Stimulated activated CD4-positive, alpha-beta T cell treated with anti-CD3 and anti-CD28 coated beads, Interleukin-4, amount 100 ng/mL, for 4 hours (primary cell): ENCODE data around the gene ELMO1.

ENCODE experiments used
- DNase-seq, 2 experiments: peaks; one replicate each; pipeline ENCODE4 v3.0.0-alpha.2; 2020

Gene ELMO1

DNA sequence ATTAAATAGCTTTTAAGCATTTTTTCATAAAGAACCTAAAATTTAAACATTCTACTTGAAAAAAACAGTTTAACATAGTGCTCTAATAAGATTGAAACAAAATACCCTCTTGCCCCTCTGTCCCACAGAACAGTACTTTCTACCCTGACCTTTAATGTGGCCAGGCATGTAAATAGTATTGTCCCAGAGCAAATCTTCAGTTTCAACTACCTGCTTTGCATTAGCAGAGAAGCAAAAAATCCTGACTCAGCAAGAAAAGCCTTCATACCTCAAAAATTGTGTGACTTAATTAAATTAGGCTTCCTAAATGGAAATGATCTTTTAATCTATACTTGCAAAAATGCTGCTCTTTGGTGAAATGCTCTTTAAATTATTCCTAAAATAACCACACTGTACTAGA is 487.0 kb downstream of the ELMO1 start:
- no peak for DNase-seq

DNA sequence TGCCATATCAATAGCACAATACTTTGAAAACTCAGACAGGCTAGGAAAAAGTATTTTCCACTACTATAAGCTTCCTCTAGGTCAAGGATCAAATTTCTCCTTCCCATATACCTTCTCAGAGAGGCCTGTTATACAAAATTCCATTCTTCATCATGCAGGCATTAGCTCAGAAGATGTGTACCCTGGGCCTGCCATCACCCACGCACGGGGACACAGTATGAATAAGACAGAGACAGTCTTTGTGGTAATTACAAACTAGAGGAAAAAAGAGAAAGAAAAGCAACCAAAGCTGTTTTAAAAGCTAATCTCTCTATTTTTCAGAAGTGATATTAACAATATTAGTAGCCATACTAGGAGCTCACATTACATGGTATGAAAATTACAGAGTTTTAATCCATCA is 487.6 kb downstream of the ELMO1 start:
- no peak for DNase-seq

DNA sequence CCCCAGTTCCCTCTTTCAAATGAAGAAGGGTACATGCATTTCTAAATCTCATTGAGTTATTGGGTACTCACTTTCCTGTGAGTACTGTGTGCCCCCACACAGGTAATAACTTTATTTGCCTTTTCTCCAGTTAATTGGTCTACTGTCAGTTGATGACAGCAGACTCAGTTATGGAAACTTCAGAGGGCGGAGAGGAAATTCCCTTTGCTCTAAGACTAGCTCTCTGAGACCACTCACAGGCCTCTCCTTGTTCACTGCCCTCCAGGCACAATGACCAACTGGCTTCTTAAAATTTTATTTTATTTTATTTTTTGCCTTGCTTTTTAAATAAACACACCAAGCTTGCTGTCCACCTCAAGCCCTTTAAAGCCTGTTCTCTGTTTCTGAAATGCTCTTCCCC is 488.6 kb downstream of the ELMO1 start:
- no peak for DNase-seq

GRCh38 chr7:36958111-36958733 is 490.4 kb downstream of the ELMO1 start:
- no peak for DNase-seq

GRCh38 chr7:36957620-36958019 is 491.0 kb downstream of the ELMO1 start:
- no peak for DNase-seq

- DNase-seq: no peak
These were observed 491.9 kb downstream of the ELMO1 start for GRCh38 chr7:36956814-36957213.

DNA sequence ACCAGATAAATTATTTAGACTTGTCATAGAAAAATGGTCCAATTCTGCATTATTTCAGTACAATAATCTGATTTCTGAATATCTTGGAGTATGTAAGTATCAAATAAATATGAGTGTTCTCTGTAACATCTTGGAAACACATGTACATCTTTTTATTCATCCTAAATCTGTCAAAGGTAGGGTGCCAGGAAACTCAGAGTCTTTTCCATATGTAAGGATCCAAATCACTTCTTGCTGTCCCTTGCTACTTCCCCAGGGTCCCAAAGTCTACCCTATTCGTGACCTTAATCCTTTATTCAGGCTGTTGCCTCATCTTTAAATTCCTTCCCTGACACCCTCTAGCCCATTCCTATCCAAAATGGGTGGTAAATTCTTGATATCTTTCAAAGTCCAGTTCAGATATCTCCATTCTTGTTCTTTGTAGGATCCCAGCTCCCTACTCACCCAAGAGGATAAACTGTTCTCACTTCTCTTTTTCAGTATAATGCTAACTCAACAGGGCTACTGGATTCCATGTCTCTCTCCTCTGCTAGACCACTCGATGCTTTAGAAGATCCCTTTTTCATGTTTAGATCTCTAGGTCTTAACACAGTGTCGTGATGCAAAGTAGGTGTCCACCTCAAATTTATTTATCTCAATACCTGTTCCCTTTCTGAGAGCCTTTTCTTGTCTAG is 493.1 kb downstream of the ELMO1 start:
- no peak for DNase-seq

- DNase-seq: no peak
These were observed 497.4 kb downstream of the ELMO1 start for GRCh38 chr7:36951257-36951697.

- DNase-seq: no peak
These were observed 498.7 kb downstream of the ELMO1 start for GRCh38 chr7:36949711-36950600.

DNA sequence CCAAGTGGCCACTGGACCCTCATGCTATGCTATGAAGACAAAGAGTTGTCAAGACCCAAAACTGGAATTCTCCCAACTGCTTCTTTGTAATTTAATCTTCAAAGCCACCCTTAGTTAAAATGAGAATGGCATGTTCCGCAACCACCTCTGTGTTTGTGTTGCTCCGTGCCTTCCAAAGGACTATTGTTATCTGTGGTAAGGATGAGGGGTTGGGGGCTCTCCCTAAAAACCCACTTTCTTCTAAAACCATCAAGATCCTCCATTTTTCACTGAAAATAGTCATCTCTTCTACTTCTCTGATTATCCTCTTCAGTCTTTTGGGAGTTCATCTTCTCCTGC is 502.3 kb downstream of the ELMO1 start:
- DNase-seq: no peak

GRCh38 chr7:36945612-36946400 is 502.9 kb downstream of the ELMO1 start:
- no peak for DNase-seq

- no peak for DNase-seq
These were observed 503.8 kb downstream of the ELMO1 start for GRCh38 chr7:36944838-36945237.

- DNase-seq: no peak
These were observed 504.9 kb downstream of the ELMO1 start for GRCh38 chr7:36943591-36944435.

DNA sequence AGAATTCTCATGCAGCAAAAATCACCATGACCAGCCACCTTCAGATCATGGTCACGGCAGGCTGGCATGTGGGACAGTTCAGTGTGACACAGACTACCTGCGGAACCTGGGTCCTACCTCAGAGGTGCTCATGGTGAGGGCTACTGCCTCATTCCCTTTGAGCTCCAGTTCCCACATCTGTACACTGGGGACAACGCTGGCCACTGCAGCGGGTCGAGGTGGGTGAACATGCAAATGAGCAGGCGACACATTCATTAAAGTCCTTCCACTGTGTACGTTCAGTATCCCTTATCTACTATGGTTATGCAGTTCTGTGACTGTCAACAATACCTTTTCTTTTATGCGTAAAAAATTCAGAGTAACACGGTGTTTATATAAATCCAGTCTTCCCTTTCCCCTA is 505.7 kb downstream of the ELMO1 start:
- DNase-seq: no peak

DNA sequence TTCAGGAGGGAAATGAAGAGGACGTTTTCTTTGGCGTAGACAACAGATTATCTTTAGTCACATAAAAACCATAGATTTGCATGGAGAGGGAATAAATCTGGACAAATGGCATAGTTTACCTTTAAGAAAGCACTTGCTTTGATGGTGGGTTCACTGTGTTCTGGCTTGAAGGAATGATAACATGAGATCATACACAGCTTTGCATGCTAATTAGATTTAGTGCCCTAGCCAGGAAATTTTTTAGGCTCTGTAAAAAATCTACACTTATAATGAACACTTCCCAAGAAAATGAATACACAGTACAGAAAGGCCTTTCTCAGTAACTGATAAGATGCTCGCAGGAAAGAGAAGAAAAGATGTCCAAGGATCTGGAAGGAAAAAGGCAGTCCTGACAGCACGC is 506.1 kb downstream of the ELMO1 start:
- DNase-seq: no peak

DNA sequence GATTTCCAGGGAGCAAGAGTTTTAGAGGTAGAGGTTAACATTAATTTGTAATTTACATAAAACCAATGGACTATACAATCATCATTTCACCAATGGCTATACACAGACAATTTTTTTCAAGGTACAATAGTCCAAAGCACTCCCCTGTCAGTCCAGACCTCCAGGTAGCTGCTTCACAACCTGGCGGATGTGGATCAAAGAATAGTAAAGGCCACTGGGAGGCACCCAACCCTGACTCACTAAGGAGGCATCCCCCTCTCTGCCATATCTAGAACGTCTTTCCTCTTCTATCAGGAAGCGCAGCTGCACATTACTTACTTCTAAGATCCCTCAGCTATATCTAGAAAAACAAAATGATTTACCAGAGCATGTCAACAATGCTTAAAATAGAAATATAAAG is 506.6 kb downstream of the ELMO1 start:
- no peak for DNase-seq

- no peak for DNase-seq
These were observed 507.3 kb downstream of the ELMO1 start for GRCh38 chr7:36941359-36941758.

DNA sequence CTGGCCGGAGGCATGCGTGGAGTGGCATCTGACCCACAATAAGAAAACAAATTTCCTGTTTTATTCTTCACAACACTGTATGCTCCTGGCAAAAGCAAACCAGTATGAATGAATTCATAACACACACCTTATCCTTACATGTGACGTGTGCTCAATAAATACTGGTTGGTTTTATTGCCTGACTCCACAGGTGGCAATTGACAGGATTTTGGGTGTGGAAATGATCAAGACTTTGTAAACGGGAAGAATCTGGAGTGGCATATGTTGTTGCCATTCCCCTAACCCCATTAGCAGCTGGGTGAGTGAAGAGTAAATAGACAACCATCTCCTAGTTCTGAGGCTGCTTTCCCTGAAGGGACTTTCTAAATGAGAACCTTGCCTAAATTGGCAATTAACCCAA is 508.8 kb downstream of the ELMO1 start:
- no peak for DNase-seq

GRCh38 chr7:36937754-36938563 is 510.7 kb downstream of the ELMO1 start:
- DNase-seq: no peak

DNA sequence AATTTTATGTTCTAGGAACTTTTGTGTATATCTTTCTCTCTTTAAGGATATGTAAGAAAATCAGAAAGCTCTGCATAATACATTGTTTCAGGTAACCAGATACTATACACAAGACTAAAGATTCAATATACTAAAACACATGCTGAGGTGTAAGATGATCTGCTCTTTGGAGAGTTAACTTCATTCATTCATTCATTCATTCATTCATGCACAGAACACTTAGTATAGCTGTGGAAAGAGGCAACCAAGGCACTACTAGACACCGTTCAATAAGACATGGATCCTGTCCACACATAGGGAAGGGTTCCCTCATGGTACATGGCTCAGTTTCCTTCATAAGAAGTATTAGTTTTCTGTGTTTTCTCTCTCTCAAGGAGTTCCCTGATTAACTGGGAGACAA is 516.8 kb downstream of the ELMO1 start:
- DNase-seq: no peak

DNA sequence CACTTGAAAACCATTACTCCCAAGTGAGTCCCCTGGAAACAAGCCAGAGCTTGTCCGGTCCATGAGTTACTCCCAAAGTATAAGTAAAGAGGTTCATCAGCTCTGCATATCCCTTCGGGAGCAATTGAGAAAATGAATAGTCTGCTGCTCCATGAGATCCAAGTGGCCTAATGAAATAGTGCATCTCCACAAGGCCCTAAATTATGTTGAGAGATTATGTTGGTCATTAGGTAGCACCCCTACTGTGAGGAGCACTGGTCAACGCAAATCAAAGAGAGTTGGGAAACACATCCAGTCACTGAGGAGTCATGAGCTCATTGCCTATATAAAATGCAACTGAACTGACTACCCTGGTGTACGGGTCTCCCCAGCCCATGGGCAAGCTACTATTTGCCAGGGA is 518.9 kb downstream of the ELMO1 start:
- DNase-seq: no peak
